Fibroblast of lung (primary cell): ENCODE results near the gene CARMIL1.

Source experiments
- CTCF ChIP-seq, 2 donors: IDR thresholded peaks in 1 of 2; conservative IDR thresholded peaks in 1 of 2; 1 replicate in 1 of 2; 2 replicates in 1 of 2; pipeline ENCODE4 v1.5.1; 2011 to 2012; ENCODE audit warnings: low read length in 2 of 2, control low read depth in 1 of 2, inconsistent platforms in 1 of 2, low read depth in 1 of 2, mild to moderate bottlenecking in 1 of 2
- EZH2 ChIP-seq: IDR thresholded peaks from 2 replicates; pipeline ENCODE4 v1.5.1; 2012; ENCODE audit warnings: low read length, control low read depth, mild to moderate bottlenecking; ENCODE audit errors: missing control alignments

GRCh38 chr6:25556516-25556915 lies 277.3 kb downstream of the CARMIL1 start:
- TF ChIP-seq CTCF (conservative IDR thresholded peaks at IDR 0.05 in 1 of 2, IDR thresholded peaks at IDR 0.05 in 1 of 2; ENCODE audit: low read depth in 1 of 2, low read length in 2 of 2): peak; percentile 88 to 92
- no peak for TF ChIP-seq EZH2
